Measurements from ENCODE around the gene BRAP. TPM values are rescaled to one million over a fixed set of nuclear protein-coding genes. Genes with fewer than 3 reads are reported as not detected.
A peak's percentile ranks its signal among the peaks of the same experiment; 100 is the strongest.
"Not testable (repeated sequence)": the region's sequence is repeated elsewhere in the genome, so short reads cannot be mapped to it uniquely, and the experiment has no call there.

BRAP gene
- polyA plus RNA-seq, 4 donors = 7.8 to 16.1 (median 8.7) TPM

- not testable (repeated sequence) for H3K4me3 ChIP-seq (ENCODE audit: low read depth in 1 of 3, low read length in 3 of 3); H3K9me3 ChIP-seq (ENCODE audit: control insufficient read depth in 2 of 2, insufficient read depth in 1 of 2, low read depth in 1 of 2, low read length in 1 of 2); H3K27ac ChIP-seq (ENCODE audit: low read depth in 1 of 3, low read length in 2 of 3); H3K27me3 ChIP-seq (ENCODE audit: control insufficient read depth in 3 of 3, insufficient read depth in 3 of 3, low read length in 3 of 3); FAIRE-seq; DNase-seq; H3K4me1 ChIP-seq (ENCODE audit: control insufficient read depth in 3 of 3, insufficient read depth in 2 of 3, low read depth in 1 of 3, low read length in 2 of 3); H3K36me3 ChIP-seq (ENCODE audit: control insufficient read depth in 3 of 3, insufficient read depth in 2 of 3, low read depth in 1 of 3, low read length in 3 of 3)
- 89 to 91% (median 90%) methylated on average over 10 of the region's 10 CpGs for WGBS, 3 donors
Observed at GRCh38 chr12:111617841-111618240, 67.9 kb downstream of the BRAP start.

- Histone ChIP-seq H3K4me1 (ENCODE audit: control insufficient read depth in 3 of 3, insufficient read depth in 2 of 3, low read depth in 1 of 3, low read length in 2 of 3) (no peaks in the 10 kb centered on the region), H3K36me3 (ENCODE audit: control insufficient read depth in 3 of 3, insufficient read depth in 2 of 3, low read depth in 1 of 3, low read length in 3 of 3) (no peaks in the 10 kb centered on the region), H3K9me3 (ENCODE audit: control insufficient read depth in 2 of 2, insufficient read depth in 1 of 2, low read depth in 1 of 2, low read length in 1 of 2) (no peaks in the 10 kb centered on the region), H3K27me3 (ENCODE audit: control insufficient read depth in 3 of 3, insufficient read depth in 3 of 3, low read length in 3 of 3) (no peaks in the 10 kb centered on the region), H3K4me3 (ENCODE audit: low read depth in 1 of 3, low read length in 3 of 3) (no peak overlapping the region), H3K27ac (ENCODE audit: low read depth in 1 of 3, low read length in 2 of 3) (no peak overlapping the region)
- peak in 1 of 2 donors; percentile 10 for DNase-seq
- 14 to 65% (median 41%) methylated on average over 7 of the region's 7 CpGs for WGBS, 3 donors
- no peak for FAIRE-seq
Observed at GRCh38 chr12:111616177-111616623, 69.6 kb downstream of the BRAP start.

GRCh38 chr12:111607239-111607638 is 78.5 kb downstream of the BRAP start:
- Histone ChIP-seq H3K9me3 (ENCODE audit: control insufficient read depth in 2 of 2, insufficient read depth in 1 of 2, low read depth in 1 of 2, low read length in 1 of 2) (no peaks in the 10 kb centered on the region), H3K27me3 (ENCODE audit: control insufficient read depth in 3 of 3, insufficient read depth in 3 of 3, low read length in 3 of 3) (no peaks in the 10 kb centered on the region), H3K4me3 (ENCODE audit: low read depth in 1 of 3, low read length in 3 of 3) (no peak overlapping the region), H3K4me1 (ENCODE audit: control insufficient read depth in 3 of 3, insufficient read depth in 2 of 3, low read depth in 1 of 3, low read length in 2 of 3) (no peaks in the 10 kb centered on the region), H3K36me3 (ENCODE audit: control insufficient read depth in 3 of 3, insufficient read depth in 2 of 3, low read depth in 1 of 3, low read length in 3 of 3) (no peaks in the 10 kb centered on the region), H3K27ac (ENCODE audit: low read depth in 1 of 3, low read length in 2 of 3) (no peak overlapping the region)
- FAIRE-seq (no peak), DNase-seq (no peak)
- 79 to 86% (median 86%) methylated on average over 3 of the region's 3 CpGs for WGBS, 3 donors

GRCh38 chr12:111606767-111607230 is 79.0 kb downstream of the BRAP start:
- no peak for FAIRE-seq
- Histone ChIP-seq H3K36me3 (ENCODE audit: control insufficient read depth in 3 of 3, insufficient read depth in 2 of 3, low read depth in 1 of 3, low read length in 3 of 3) (no peaks in the 10 kb centered on the region), H3K4me3 (ENCODE audit: low read depth in 1 of 3, low read length in 3 of 3) (no peak overlapping the region), H3K27ac (ENCODE audit: low read depth in 1 of 3, low read length in 2 of 3) (no peak overlapping the region), H3K9me3 (ENCODE audit: control insufficient read depth in 2 of 2, insufficient read depth in 1 of 2, low read depth in 1 of 2, low read length in 1 of 2) (no peaks in the 10 kb centered on the region), H3K27me3 (ENCODE audit: control insufficient read depth in 3 of 3, insufficient read depth in 3 of 3, low read length in 3 of 3) (no peaks in the 10 kb centered on the region), H3K4me1 (ENCODE audit: control insufficient read depth in 3 of 3, insufficient read depth in 2 of 3, low read depth in 1 of 3, low read length in 2 of 3) (no peaks in the 10 kb centered on the region)
- DNase-seq = no peak
- WGBS, 3 donors = 67 to 82% (median 74%) methylated on average over 3 of the region's 3 CpGs

GRCh38 chr12:111605911-111606766 is 79.6 kb downstream of the BRAP start:
- no peak for DNase-seq
- no peaks in the 10 kb centered on the region for H3K27me3 ChIP-seq (ENCODE audit: control insufficient read depth in 3 of 3, insufficient read depth in 3 of 3, low read length in 3 of 3)
- FAIRE-seq = no peak
- 84 to 85% (median 85%) methylated on average over 7 of the region's 7 CpGs for WGBS, 3 donors
- no peaks in the 10 kb centered on the region for H3K4me1 ChIP-seq (ENCODE audit: control insufficient read depth in 3 of 3, insufficient read depth in 2 of 3, low read depth in 1 of 3, low read length in 2 of 3)
- H3K9me3 ChIP-seq (ENCODE audit: control insufficient read depth in 2 of 2, insufficient read depth in 1 of 2, low read depth in 1 of 2, low read length in 1 of 2) = no peaks in the 10 kb centered on the region
- H3K4me3 ChIP-seq (ENCODE audit: low read depth in 1 of 3, low read length in 3 of 3) = no peak overlapping the region
- H3K36me3 ChIP-seq (ENCODE audit: control insufficient read depth in 3 of 3, insufficient read depth in 2 of 3, low read depth in 1 of 3, low read length in 3 of 3) = no peaks in the 10 kb centered on the region
- no peak overlapping the region for H3K27ac ChIP-seq (ENCODE audit: low read depth in 1 of 3, low read length in 2 of 3)

GRCh38 chr12:111602857-111603256 is 82.9 kb downstream of the BRAP start:
- DNase-seq; H3K27me3 ChIP-seq (ENCODE audit: control insufficient read depth in 3 of 3, insufficient read depth in 3 of 3, low read length in 3 of 3); FAIRE-seq; H3K4me3 ChIP-seq (ENCODE audit: low read depth in 1 of 3, low read length in 3 of 3); H3K36me3 ChIP-seq (ENCODE audit: control insufficient read depth in 3 of 3, insufficient read depth in 2 of 3, low read depth in 1 of 3, low read length in 3 of 3); H3K27ac ChIP-seq (ENCODE audit: low read depth in 1 of 3, low read length in 2 of 3); H3K4me1 ChIP-seq (ENCODE audit: control insufficient read depth in 3 of 3, insufficient read depth in 2 of 3, low read depth in 1 of 3, low read length in 2 of 3); H3K9me3 ChIP-seq (ENCODE audit: control insufficient read depth in 2 of 2, insufficient read depth in 1 of 2, low read depth in 1 of 2, low read length in 1 of 2): not testable (repeated sequence)
- WGBS, 3 donors = 92 to 96% (median 94%) methylated on average over 11 of the region's 11 CpGs

GRCh38 chr12:111602348-111602747 is 83.4 kb downstream of the BRAP start:
- no peak overlapping the region for H3K27ac ChIP-seq (ENCODE audit: low read depth in 1 of 3, low read length in 2 of 3)
- no peak for FAIRE-seq
- no peak overlapping the region for H3K4me3 ChIP-seq (ENCODE audit: low read depth in 1 of 3, low read length in 3 of 3)
- no peak for DNase-seq
- WGBS, 3 donors = 96 to 98% (median 97%) methylated on average over 2 of the region's 2 CpGs
- no peaks in the 10 kb centered on the region for H3K4me1 ChIP-seq (ENCODE audit: control insufficient read depth in 3 of 3, insufficient read depth in 2 of 3, low read depth in 1 of 3, low read length in 2 of 3)
- H3K9me3 ChIP-seq (ENCODE audit: control insufficient read depth in 2 of 2, insufficient read depth in 1 of 2, low read depth in 1 of 2, low read length in 1 of 2) = no peaks in the 10 kb centered on the region
- H3K36me3 ChIP-seq (ENCODE audit: control insufficient read depth in 3 of 3, insufficient read depth in 2 of 3, low read depth in 1 of 3, low read length in 3 of 3) = no peaks in the 10 kb centered on the region
- no peaks in the 10 kb centered on the region for H3K27me3 ChIP-seq (ENCODE audit: control insufficient read depth in 3 of 3, insufficient read depth in 3 of 3, low read length in 3 of 3)

- not testable (repeated sequence) for H3K4me1 ChIP-seq (ENCODE audit: control insufficient read depth in 3 of 3, insufficient read depth in 2 of 3, low read depth in 1 of 3, low read length in 2 of 3); H3K9me3 ChIP-seq (ENCODE audit: control insufficient read depth in 2 of 2, insufficient read depth in 1 of 2, low read depth in 1 of 2, low read length in 1 of 2); H3K36me3 ChIP-seq (ENCODE audit: control insufficient read depth in 3 of 3, insufficient read depth in 2 of 3, low read depth in 1 of 3, low read length in 3 of 3); DNase-seq; H3K27me3 ChIP-seq (ENCODE audit: control insufficient read depth in 3 of 3, insufficient read depth in 3 of 3, low read length in 3 of 3); FAIRE-seq; H3K4me3 ChIP-seq (ENCODE audit: low read depth in 1 of 3, low read length in 3 of 3)
- H3K27ac ChIP-seq (ENCODE audit: low read depth in 1 of 3, low read length in 2 of 3) = peak overlapping the region in 1 of 3 donors; percentile 30
- 84 to 90% (median 85%) methylated on average over 12 of the region's 12 CpGs for WGBS, 3 donors
Observed at GRCh38 chr12:111600986-111601385, 84.8 kb downstream of the BRAP start.

Measured in small intestine (tissue), 7 donors.